K562 (cell line): ENCODE measurements around the gene PRRC2C. TPM values are rescaled to one million over a fixed set of nuclear protein-coding genes. Genes with fewer than 3 reads are reported as not detected.

Experiments used
- ATAC-seq: fragments of 200-7000 bp; cut with Tn5 transposase; 3 replicates; pipeline ENCODE4 v1.9.1; 2020; ENCODE audit warnings: moderate library complexity
- BruUV-seq: library from RNA; stranded (reverse); fragments of 400-500 nt; replicated peaks from 2 replicates; lab custom pipeline; 2021; lab: Mats Ljungman, UMichigan
- CTCF ChIA-PET: fragments of 300-600 bp; formaldehyde crosslinking; extraction: SDS; loops from one replicate; lab custom pipeline; 2021; ENCODE audit warnings: low intra/inter-chr PET ratio; lab: Yijun Ruan, JAX
- POLR2A ChIA-PET: fragments of 300-600, 350-650 bp; sonication (Branson Sonifier 250); formaldehyde crosslinking; extraction: SDS; loops from one replicate; lab custom pipeline; 2021; ENCODE audit warnings: antibody characterized with exemption, inconsistent platforms; lab: Yijun Ruan, JAX
- DNase-seq, 4 experiments: peaks; one replicate each; pipeline versions ENCODE4 v3.0.0 to v3.0.0-alpha.2; 2011 to 2018; ENCODE audit warnings: low spot score in 3 of 4, mixed read lengths in 3 of 4; ENCODE audit errors: extremely low read depth in 1 of 4
- FAIRE-seq: peaks from 2 replicates; lab custom pipeline; 2011; peaks lifted over from hg19 to GRCh38; lab: Jason Lieb, UNC
- H2AFZ ChIP-seq: 2 replicates; pipeline ENCODE4 v1.6.0; 2011; ENCODE audit warnings: low read depth, low read length, control low read depth, inconsistent platforms
- H3K27ac ChIP-seq: fragments of 200-600 bp; 3 replicates; pipeline ENCODE4 v1.8.0; 2011; ENCODE audit warnings: low read depth, mild to moderate bottlenecking, control low read depth, inconsistent platforms, low read length, moderate library complexity, mixed read lengths; ENCODE audit errors: extremely low read depth
- H3K27me3 ChIP-seq, 2 experiments: fragments of 300-600 bp in 1 of 2; 2 replicates in 1 of 2; 3 replicates in 1 of 2; pipeline versions ENCODE4 v1.6.0 to v1.8.0; 2011; ENCODE audit warnings: inconsistent platforms in 2 of 2, low read length in 2 of 2, mild to moderate bottlenecking in 1 of 2, mixed read lengths in 1 of 2, moderate library complexity in 1 of 2; ENCODE audit not compliant: control insufficient read depth in 2 of 2, insufficient read depth in 2 of 2
- H3K36me3 ChIP-seq: fragments of 300-600 bp; 3 replicates; pipeline ENCODE4 v1.8.0; 2011; ENCODE audit warnings: mild to moderate bottlenecking, low read length, inconsistent platforms; ENCODE audit not compliant: control insufficient read depth, insufficient read depth
- H3K4me1 ChIP-seq, 2 experiments: fragments of 200-600 bp in 1 of 2; replicated peaks in 1 of 2; 2 replicates in 1 of 2; 3 replicates in 1 of 2; pipeline versions ENCODE4 v1.5.1 to v1.8.0; 2011; ENCODE audit warnings: inconsistent platforms in 2 of 2, low read length in 2 of 2, mild to moderate bottlenecking in 1 of 2, mixed read lengths in 1 of 2, moderate library complexity in 1 of 2; ENCODE audit not compliant: control insufficient read depth in 2 of 2, insufficient read depth in 2 of 2
- H3K4me2 ChIP-seq: 2 replicates; pipeline ENCODE4 v1.6.1; 2011; ENCODE audit warnings: low read length, control low read depth, inconsistent platforms, mixed read lengths; ENCODE audit not compliant: insufficient read depth
- H3K4me3 ChIP-seq: fragments of 200-600 bp; sonication (generic), shearing (Covaris generic); 2 replicates; pipeline ENCODE4 v1.5.1; 2016; ENCODE audit warnings: control low read depth, inconsistent platforms
- H3K79me2 ChIP-seq: fragments of 200-600 bp; 3 replicates; pipeline ENCODE4 v1.8.0; 2011; ENCODE audit warnings: low read length, inconsistent platforms; ENCODE audit not compliant: control insufficient read depth, insufficient read depth
- H3K9ac ChIP-seq, 2 experiments: 2 replicates each; pipeline versions ENCODE4 v1.6.0 to v1.6.1; 2011; ENCODE audit warnings: low read depth in 2 of 2, low read length in 2 of 2, control low read depth in 1 of 2, inconsistent platforms in 1 of 2, mild to moderate bottlenecking in 1 of 2, mixed read lengths in 1 of 2; ENCODE audit not compliant: insufficient read depth in 1 of 2
- H3K9me1 ChIP-seq: one replicate; pipeline ENCODE4 v1.6.0; 2011; ENCODE audit warnings: inconsistent platforms, mild to moderate bottlenecking, low read length, moderate library complexity; ENCODE audit not compliant: control insufficient read depth, insufficient read depth
- H3K9me3 ChIP-seq: replicated peaks from 2 replicates; pipeline ENCODE4 v1.5.1; 2011; ENCODE audit warnings: low read depth, low read length, inconsistent platforms; ENCODE audit not compliant: control insufficient read depth, insufficient read depth
- H4K20me1 ChIP-seq: replicated peaks from 2 replicates; pipeline ENCODE4 v1.6.1; 2011; ENCODE audit warnings: low read length, inconsistent platforms, mixed read lengths; ENCODE audit not compliant: control insufficient read depth, insufficient read depth
- FOXM1 ChIP-seq, 2 experiments: fragments of 450-650 bp in 1 of 2; sonication (generic) in 1 of 2; formaldehyde crosslinking in 1 of 2; IDR thresholded peaks; 2 replicates each; pipeline versions ENCODE4 v1.6.1 to v1.9.0; 2017 to 2022; ENCODE audit warnings: low read depth in 2 of 2, mild to moderate bottlenecking in 2 of 2, missing genetic modification reagents in 1 of 2, moderate library complexity in 1 of 2
- HCFC1 ChIP-seq: IDR thresholded peaks from 2 replicates; pipeline ENCODE4 v1.6.1; 2012; ENCODE audit warnings: low read depth, low read length, improper control_type of control experiment
- MAFG ChIP-seq: fragments of 450-650 bp; conservative IDR thresholded peaks from 2 replicates; pipeline ENCODE4 v1.6.1; 2016; ENCODE audit warnings: missing genetic modification characterization, missing compliant biosample characterization
- MCM2 ChIP-seq: fragments of 450-650 bp; IDR thresholded peaks from 2 replicates; pipeline ENCODE4 v1.6.1; 2017; ENCODE audit warnings: low read depth, mild to moderate bottlenecking
- NFE2 ChIP-seq: IDR thresholded peaks from 2 replicates; pipeline ENCODE4 v1.6.1; 2014; ENCODE audit warnings: antibody characterized with exemption, low read depth
- SIX5 ChIP-seq, 2 experiments: IDR thresholded peaks; 2 replicates each; pipeline ENCODE4 v1.6.1; 2011; ENCODE audit warnings: low read length in 2 of 2, borderline replicate concordance in 1 of 2, low read depth in 1 of 2, mild to moderate bottlenecking in 1 of 2, moderate library complexity in 1 of 2; ENCODE audit not compliant: insufficient read depth in 1 of 2
- SMARCA5 ChIP-seq: fragments of 450-650 bp; IDR thresholded peaks from 2 replicates; pipeline ENCODE4 v1.6.1; 2016
- ZNF124 ChIP-seq: sonication (generic); formaldehyde crosslinking; IDR thresholded peaks from 2 replicates; pipeline ENCODE4 v1.8.1; 2022; ENCODE audit warnings: missing genetic modification reagents
- ZNF316 ChIP-seq: fragments of 450-650 bp; IDR thresholded peaks from 2 replicates; pipeline ENCODE4 v1.6.1; 2016
- ZNF695 ChIP-seq: fragments of 450-650 bp; formaldehyde crosslinking; IDR thresholded peaks from 2 replicates; pipeline ENCODE4 v1.4.0; 2020; ENCODE audit warnings: mild to moderate bottlenecking, moderate library complexity
- WGBS: fragments of 100-300 bp; shearing (Covaris generic); methylation state at CpG from one replicate; pipeline ENCODE4 v1.1.6; 2016; ENCODE audit warnings: low coverage, mixed read lengths; ENCODE audit not compliant: insufficient coverage; ENCODE audit errors: missing lambda C conversion rate; 5-methylcytosine and 5-hydroxymethylcytosine counted together
- in situ Hi-C: fragments of 300-500 bp; cut with MboI; formaldehyde crosslinking; loops from 4 replicates; pipeline ENCODE4 v1.15.0; 2018; ENCODE audit warnings: inconsistent platforms, mixed read lengths
- intact Hi-C: fragments of 100-400 bp; cut with micrococcal nuclease; formaldehyde crosslinking; loops from 2 replicates; pipeline ENCODE4 v1.14.2; 2022
- polyA plus RNA-seq, 8 experiments: library from polyadenylated mRNA; depleted of rRNA in 4 of 8; stranded (reverse) in 5 of 8; unstranded in 3 of 8; fragments of >200 nt; fragmentation: Nextera tagmentation in 2 of 8; fragmentation: Illumina TruSeq in 1 of 8; extraction: Ambion mirVana in 2 of 8; extraction: Trizol in 1 of 8; gene quantifications; 2 replicates each; pipeline versions ENCODE4 v1.2.1 to v1.2.3, GENCODE V29; 2011 to 2014; ENCODE audit warnings: inconsistent platforms in 1 of 8, missing spikeins in 1 of 8
- total RNA-seq, 7 experiments: library from RNA; depleted of rRNA in 6 of 7; stranded (reverse); fragments of >200 nt in 6 of 7; fragmentation: Illumina TruSeq in 2 of 7; extraction: Trizol in 2 of 7; gene quantifications; 2 replicates each; pipeline versions ENCODE4 v1.2.1 to v1.2.3, GENCODE V29; 2011 to 2021; ENCODE audit warnings: low replicate concordance in 1 of 7
- TF ChIP-seq, protein P1 (sequence below): sonication (generic); formaldehyde crosslinking; IDR thresholded peaks from 2 replicates; pipeline ENCODE4 v1.8.0; 2022; ENCODE audit warnings: mild to moderate bottlenecking, missing genetic modification reagents
- TF ChIP-seq, protein P2 (sequence below): sonication (generic); IDR thresholded peaks from 2 replicates; pipeline ENCODE4 v1.6.1; 2016
- TF ChIP-seq, protein P3 (sequence below): fragments of 450-650 bp; IDR thresholded peaks from 2 replicates; pipeline ENCODE4 v1.6.1; 2016
- TF ChIP-seq, protein P4 (sequence below): fragments of 450-650 bp; IDR thresholded peaks from 2 replicates; pipeline ENCODE4 v1.7.0; 2016; ENCODE audit warnings: borderline replicate concordance

Gene PRRC2C
- total and polyA plus RNA-seq, 9 of the 15 experiments (the other 6 are each of a cell fraction or from before 2014, with no cell fraction given) = 61.9 to 237 (median 105) TPM

DNA sequence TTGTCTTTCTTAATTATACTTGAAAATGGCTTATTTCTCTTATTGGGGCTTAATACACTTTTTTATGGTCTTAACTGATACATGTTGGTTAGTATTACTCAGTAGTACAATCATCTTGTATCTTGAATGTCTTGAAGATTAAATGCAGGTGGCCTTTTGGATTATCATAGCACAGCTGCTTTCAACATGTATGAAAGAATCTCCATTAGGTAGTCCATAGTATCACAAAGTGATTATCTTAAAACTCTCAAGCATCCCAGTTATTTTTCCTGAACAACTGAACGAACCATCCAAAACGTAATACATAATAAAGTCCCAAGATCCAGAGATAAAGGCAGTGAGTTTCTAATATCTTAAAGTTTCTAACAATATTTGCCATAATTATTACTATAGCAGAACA, 85.0 kb downstream of the PRRC2C start (continued):
- TF ChIP-seq FOXM1 (IDR thresholded peaks at IDR 0.05; ENCODE audit: low read depth) = no peak
- TF ChIP-seq FOXM1 (CRISPR knock-in tag; IDR thresholded peaks at IDR 0.05; ENCODE audit: low read depth) = no peak
- no peak for TF ChIP-seq SMARCA5

DNA sequence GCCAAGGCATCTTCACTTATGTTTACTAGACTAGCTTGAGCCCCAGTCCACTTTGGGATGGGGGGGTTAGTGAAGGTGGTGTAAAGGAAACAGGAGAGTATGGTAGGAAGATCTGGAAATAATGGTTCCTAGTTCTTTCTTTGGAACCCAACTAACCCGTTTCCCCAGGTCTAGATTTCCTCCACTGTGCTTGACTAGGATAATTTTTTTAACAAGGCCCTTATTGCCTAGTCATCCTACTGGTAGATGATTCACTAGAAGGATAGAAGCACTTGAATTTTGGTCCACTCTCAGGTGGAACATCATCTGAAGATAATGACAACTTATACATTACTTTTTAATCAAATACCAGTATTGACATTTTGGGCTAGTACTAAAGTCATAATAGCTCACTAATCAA, 90.8 kb downstream of the PRRC2C start:
- BruUV-seq = no TSS peak
- Histone ChIP-seq H3K36me3 (peaks cover 92% of the 10 kb centered on the region), H3K79me2 (no peaks in the 10 kb centered on the region), H3K9me1 (no peaks in the 10 kb centered on the region), H2AFZ (no peak overlapping the region), H3K27ac (no peak overlapping the region), H3K9ac (no peak overlapping the region), H3K9me3 (no peaks in the 10 kb centered on the region), H3K27me3 (no peaks in the 10 kb centered on the region), H3K4me3 (no peak overlapping the region), H4K20me1 (no peaks in the 10 kb centered on the region), H3K4me1 (no peaks in the 10 kb centered on the region), H3K4me2 (no peak overlapping the region)
- DNase-seq = no peak
- 84% methylated on average over 1 of the region's 1 CpG for WGBS
- TF ChIP-seq, protein P1, sequence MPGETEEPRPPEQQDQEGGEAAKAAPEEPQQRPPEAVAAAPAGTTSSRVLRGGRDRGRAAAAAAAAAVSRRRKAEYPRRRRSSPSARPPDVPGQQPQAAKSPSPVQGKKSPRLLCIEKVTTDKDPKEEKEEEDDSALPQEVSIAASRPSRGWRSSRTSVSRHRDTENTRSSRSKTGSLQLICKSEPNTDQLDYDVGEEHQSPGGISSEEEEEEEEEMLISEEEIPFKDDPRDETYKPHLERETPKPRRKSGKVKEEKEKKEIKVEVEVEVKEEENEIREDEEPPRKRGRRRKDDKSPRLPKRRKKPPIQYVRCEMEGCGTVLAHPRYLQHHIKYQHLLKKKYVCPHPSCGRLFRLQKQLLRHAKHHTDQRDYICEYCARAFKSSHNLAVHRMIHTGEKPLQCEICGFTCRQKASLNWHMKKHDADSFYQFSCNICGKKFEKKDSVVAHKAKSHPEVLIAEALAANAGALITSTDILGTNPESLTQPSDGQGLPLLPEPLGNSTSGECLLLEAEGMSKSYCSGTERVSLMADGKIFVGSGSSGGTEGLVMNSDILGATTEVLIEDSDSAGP (CRISPR knock-in tag) = no peak
- TF ChIP-seq MAFG (tag) = 0 out of 2 replicates have a peak, but pooled peaks have one; percentile 15
- no peak for TF ChIP-seq SIX5 (IDR thresholded peaks at IDR 0.05; ENCODE audit: borderline replicate concordance in 1 of 2, insufficient read depth in 1 of 2, low read depth in 1 of 2, low read length in 2 of 2)
- no peak for TF ChIP-seq HCFC1
- TF ChIP-seq, protein P2, sequence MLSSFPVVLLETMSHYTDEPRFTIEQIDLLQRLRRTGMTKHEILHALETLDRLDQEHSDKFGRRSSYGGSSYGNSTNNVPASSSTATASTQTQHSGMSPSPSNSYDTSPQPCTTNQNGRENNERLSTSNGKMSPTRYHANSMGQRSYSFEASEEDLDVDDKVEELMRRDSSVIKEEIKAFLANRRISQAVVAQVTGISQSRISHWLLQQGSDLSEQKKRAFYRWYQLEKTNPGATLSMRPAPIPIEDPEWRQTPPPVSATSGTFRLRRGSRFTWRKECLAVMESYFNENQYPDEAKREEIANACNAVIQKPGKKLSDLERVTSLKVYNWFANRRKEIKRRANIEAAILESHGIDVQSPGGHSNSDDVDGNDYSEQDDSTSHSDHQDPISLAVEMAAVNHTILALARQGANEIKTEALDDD = peak; percentile 20; the same call in 1 of the 2 replicates
- TF ChIP-seq NFE2 = 0 out of 2 replicates have a peak, but pooled peaks have one; percentile 20
- TF ChIP-seq ZNF695 (CRISPR knock-in tag) = no peak
- TF ChIP-seq, protein P3, sequence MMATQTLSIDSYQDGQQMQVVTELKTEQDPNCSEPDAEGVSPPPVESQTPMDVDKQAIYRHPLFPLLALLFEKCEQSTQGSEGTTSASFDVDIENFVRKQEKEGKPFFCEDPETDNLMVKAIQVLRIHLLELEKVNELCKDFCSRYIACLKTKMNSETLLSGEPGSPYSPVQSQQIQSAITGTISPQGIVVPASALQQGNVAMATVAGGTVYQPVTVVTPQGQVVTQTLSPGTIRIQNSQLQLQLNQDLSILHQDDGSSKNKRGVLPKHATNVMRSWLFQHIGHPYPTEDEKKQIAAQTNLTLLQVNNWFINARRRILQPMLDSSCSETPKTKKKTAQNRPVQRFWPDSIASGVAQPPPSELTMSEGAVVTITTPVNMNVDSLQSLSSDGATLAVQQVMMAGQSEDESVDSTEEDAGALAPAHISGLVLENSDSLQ = no peak
- TF ChIP-seq ZNF124 (CRISPR knock-in tag) = no peak
- TF ChIP-seq SMARCA5 = no peak
- 0 out of 2 replicates have a peak, but pooled peaks have one; percentile 11 for TF ChIP-seq ZNF316
- TF ChIP-seq, protein P4, sequence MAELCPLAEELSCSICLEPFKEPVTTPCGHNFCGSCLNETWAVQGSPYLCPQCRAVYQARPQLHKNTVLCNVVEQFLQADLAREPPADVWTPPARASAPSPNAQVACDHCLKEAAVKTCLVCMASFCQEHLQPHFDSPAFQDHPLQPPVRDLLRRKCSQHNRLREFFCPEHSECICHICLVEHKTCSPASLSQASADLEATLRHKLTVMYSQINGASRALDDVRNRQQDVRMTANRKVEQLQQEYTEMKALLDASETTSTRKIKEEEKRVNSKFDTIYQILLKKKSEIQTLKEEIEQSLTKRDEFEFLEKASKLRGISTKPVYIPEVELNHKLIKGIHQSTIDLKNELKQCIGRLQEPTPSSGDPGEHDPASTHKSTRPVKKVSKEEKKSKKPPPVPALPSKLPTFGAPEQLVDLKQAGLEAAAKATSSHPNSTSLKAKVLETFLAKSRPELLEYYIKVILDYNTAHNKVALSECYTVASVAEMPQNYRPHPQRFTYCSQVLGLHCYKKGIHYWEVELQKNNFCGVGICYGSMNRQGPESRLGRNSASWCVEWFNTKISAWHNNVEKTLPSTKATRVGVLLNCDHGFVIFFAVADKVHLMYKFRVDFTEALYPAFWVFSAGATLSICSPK = no peak
- no peak for TF ChIP-seq MCM2
- in situ Hi-C loops = no loop called here
- ATAC-seq = no peak
- CTCF ChIA-PET = no interaction called here
- intact Hi-C loops = no loop called here
- POLR2A ChIA-PET = interaction anchor here (1.3 kb wide), 1 partner anchor 11 kb away, joined by 5 read pairs; no protein-coding TSS in a partner anchor
- no peak for FAIRE-seq
